Caco-2 (cell line): ENCODE data around the gene BZW2. TPM values are rescaled to one million over a fixed set of nuclear protein-coding genes. Genes with fewer than 3 reads are reported as not detected.
"Not testable (repeated sequence)": the region's sequence is repeated elsewhere in the genome, so short reads cannot be mapped to it uniquely, and the experiment has no call there.

Experiments
- BruUV-seq: library from RNA; stranded (reverse); fragments of 400-500 nt; replicated peaks from 2 replicates; lab custom pipeline; 2021; lab: Mats Ljungman, UMichigan
- CTCF ChIA-PET: fragments of 300-600 bp; sonication (Branson Sonifier 250); formaldehyde crosslinking; loops from one replicate; lab custom pipeline; 2022; ENCODE audit warnings: antibody characterized with exemption; lab: Charles Lee
- POLR2A ChIA-PET: fragments of 300-600 bp; sonication (Branson Sonifier 250); formaldehyde crosslinking; loops from one replicate; lab custom pipeline; 2022; ENCODE audit warnings: antibody characterized with exemption; lab: Charles Lee
- DNase-seq, 2 experiments: peaks; one replicate each; pipeline versions ENCODE4 v3.0.0 to v3.0.0-alpha.2; 2020 to 2022
- H3K27me3 ChIP-seq: replicated peaks from 2 replicates; pipeline ENCODE4 v1.6.0; 2011; ENCODE audit warnings: low read length; ENCODE audit not compliant: control insufficient read depth, insufficient read depth
- H3K36me3 ChIP-seq: 2 replicates; pipeline ENCODE4 v1.5.1; 2011; ENCODE audit warnings: low read length; ENCODE audit not compliant: control insufficient read depth, insufficient read depth
- H3K4me1 ChIP-seq: fragments of 250-450 bp; sonication (Bioruptor Pico); 2 replicates; pipeline ENCODE4 v1.5.1; 2020; ENCODE audit warnings: mild to moderate bottlenecking
- H3K4me3 ChIP-seq: 2 replicates; pipeline ENCODE4 v1.5.1; 2011; ENCODE audit warnings: low read depth, mild to moderate bottlenecking, control low read depth, low read length
- H3K9me3 ChIP-seq: fragments of 250-450 bp; sonication (Bioruptor Pico); 2 replicates; pipeline ENCODE4 v1.5.1; 2020; ENCODE audit warnings: mild to moderate bottlenecking, moderate library complexity
- H3K27ac Mint-ChIP-seq: one replicate; pipeline ENCODE4 v1.8.0; 2022; ENCODE audit warnings: mixed read lengths; ENCODE audit not compliant: unreplicated experiment
- H3K27me3 Mint-ChIP-seq: one replicate; pipeline ENCODE4 v1.8.0; 2022; ENCODE audit warnings: mixed read lengths; ENCODE audit not compliant: insufficient read depth, unreplicated experiment
- H3K36me3 Mint-ChIP-seq: one replicate; pipeline ENCODE4 v1.8.0; 2022; ENCODE audit warnings: mild to moderate bottlenecking, mixed read lengths; ENCODE audit not compliant: insufficient read depth, unreplicated experiment
- H3K4me1 Mint-ChIP-seq: one replicate; pipeline ENCODE4 v1.8.0; 2022; ENCODE audit warnings: low read depth, mixed read lengths; ENCODE audit not compliant: unreplicated experiment
- H3K4me3 Mint-ChIP-seq: one replicate; pipeline ENCODE4 v1.8.0; 2022; ENCODE audit warnings: mild to moderate bottlenecking, moderate library complexity, mixed read lengths; ENCODE audit not compliant: unreplicated experiment
- H3K9me3 Mint-ChIP-seq: one replicate; pipeline ENCODE4 v1.8.0; 2022; ENCODE audit warnings: mixed read lengths; ENCODE audit not compliant: unreplicated experiment
- intact Hi-C: fragments of 100-400 bp; cut with micrococcal nuclease; formaldehyde crosslinking; loops from one replicate; pipeline ENCODE4 v1.10.0; 2022; ENCODE audit not compliant: unreplicated experiment
- total RNA-seq: library from RNA; stranded (reverse); gene quantifications from 2 replicates; pipeline ENCODE4 v1.2.3, GENCODE V29; 2022
- TF ChIP-seq, protein P1 (sequence below), 2 experiments: fragments of 200-600 bp in 1 of 2; IDR thresholded peaks; 1 replicate in 1 of 2; 2 replicates in 1 of 2; pipeline versions ENCODE4 v1.5.1 to v1.8.0; 2011 to 2022; ENCODE audit warnings: antibody characterized with exemption in 1 of 2, control low read depth in 1 of 2, inconsistent platforms in 1 of 2, low read depth in 1 of 2, low read length in 1 of 2, mild to moderate bottlenecking in 1 of 2, moderate library complexity in 1 of 2; ENCODE audit not compliant: insufficient read depth in 1 of 2, severe bottlenecking in 1 of 2, unreplicated experiment in 1 of 2

The BZW2 gene
- total RNA-seq, 1 experiment from 2014 or later: 148 TPM

DNA sequence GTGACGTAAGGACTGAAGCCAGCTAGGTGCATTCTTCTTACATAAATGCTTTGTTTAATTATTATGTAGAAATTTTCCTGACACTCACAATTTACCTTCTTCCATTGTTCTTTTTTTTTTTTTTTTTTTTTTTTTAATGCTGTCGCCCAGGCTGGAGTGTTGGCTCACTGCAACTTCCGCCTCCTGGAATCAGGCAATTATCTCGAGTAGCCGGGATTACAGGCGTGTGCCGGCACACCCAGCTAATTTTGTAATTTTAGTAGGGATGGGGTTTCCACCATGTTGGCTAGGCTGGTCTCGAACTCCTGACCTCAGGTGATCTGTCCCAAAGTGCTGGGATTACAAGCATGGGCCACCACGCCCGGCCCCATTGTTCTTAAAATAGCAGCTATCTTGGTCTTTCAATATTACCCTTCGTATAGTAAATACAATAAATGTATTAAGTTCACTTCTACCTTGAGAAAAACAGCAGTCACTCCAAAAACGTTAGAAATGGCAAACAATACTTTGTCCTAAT, 32.1 kb downstream of the BZW2 start:
- Histone ChIP-seq H3K4me1 (peaks cover 22% of the 10 kb centered on the region), H3K36me3 (peaks cover 11% of the 10 kb centered on the region), H3K9me3 (no peaks in the 10 kb centered on the region), H3K4me3 (no peak overlapping the region), H3K27me3 (no peaks in the 10 kb centered on the region)
- Mint-ChIP-seq H3K4me1 (peaks cover 37% of the 10 kb centered on the region), H3K9me3 (peaks cover 10% of the 10 kb centered on the region), H3K27me3 (no peaks in the 10 kb centered on the region), H3K4me3 (no peak overlapping the region), H3K27ac (no peak overlapping the region), H3K36me3 (peaks cover 82% of the 10 kb centered on the region)
- intact Hi-C loops: loop anchor here (2.0 kb wide), 1 partner anchor 31 kb away; the partner anchor contains the start of gene BZW2
- ChIA-PET POLR2A (interaction anchor here (1.0 kb wide), 1 partner anchor 10 kb away, joined by 3 read pairs; no protein-coding TSS in a partner anchor), CTCF (no interaction called here)
- no TSS peak for BruUV-seq
- TF ChIP-seq, protein P1, sequence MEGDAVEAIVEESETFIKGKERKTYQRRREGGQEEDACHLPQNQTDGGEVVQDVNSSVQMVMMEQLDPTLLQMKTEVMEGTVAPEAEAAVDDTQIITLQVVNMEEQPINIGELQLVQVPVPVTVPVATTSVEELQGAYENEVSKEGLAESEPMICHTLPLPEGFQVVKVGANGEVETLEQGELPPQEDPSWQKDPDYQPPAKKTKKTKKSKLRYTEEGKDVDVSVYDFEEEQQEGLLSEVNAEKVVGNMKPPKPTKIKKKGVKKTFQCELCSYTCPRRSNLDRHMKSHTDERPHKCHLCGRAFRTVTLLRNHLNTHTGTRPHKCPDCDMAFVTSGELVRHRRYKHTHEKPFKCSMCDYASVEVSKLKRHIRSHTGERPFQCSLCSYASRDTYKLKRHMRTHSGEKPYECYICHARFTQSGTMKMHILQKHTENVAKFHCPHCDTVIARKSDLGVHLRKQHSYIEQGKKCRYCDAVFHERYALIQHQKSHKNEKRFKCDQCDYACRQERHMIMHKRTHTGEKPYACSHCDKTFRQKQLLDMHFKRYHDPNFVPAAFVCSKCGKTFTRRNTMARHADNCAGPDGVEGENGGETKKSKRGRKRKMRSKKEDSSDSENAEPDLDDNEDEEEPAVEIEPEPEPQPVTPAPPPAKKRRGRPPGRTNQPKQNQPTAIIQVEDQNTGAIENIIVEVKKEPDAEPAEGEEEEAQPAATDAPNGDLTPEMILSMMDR (IDR thresholded peaks at IDR 0.05; ENCODE audit: insufficient read depth in 1 of 2, low read depth in 1 of 2, low read length in 1 of 2, severe bottlenecking in 1 of 2, unreplicated experiment in 1 of 2): no peak
- no peak for DNase-seq

DNA sequence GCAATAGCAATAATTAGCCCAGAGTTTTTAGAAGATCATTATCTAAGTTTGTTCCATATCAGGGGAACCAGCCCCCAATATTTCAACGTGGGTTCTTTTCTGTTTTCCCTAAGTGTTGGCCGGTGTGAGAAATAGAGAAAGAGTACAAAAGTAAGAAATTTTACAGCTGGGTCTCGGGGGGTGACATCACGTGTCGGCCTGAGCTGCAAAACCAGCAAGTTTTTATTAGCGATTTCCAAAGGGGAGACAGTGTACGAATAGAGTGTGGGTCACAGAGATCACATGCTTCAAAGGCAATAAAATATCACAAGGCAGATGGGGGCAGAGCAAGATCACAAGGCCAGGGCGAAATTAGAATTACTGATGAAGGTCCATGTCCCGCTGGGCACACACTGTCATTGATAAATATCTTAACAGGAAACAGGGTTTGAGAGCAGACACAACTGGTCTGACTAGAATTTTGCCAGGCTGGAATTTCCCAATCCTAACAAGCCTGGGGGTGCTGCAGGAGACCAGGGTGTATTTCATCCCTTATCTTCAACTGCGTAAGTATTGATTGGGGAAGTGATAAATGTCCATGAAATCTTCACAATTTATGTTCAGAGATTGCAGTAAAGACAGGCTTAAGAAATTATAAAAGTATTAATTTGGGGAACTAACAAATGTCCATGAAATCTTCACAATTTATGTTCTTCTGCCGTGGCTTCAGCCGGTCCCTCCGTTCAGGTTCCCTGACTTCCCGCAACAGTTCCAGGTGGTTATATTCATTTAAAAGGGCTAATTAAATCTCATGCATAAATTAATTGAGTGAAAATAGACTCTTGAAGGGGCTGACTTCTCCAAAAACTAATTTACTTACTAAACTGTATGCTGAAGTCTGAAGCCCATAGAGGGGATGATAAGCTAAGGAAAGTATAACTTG, 32.9 kb downstream of the BZW2 start:
- H3K9me3 ChIP-seq, H3K27me3 ChIP-seq, H3K4me3 ChIP-seq, CTCF ChIA-PET, H3K9me3 Mint-ChIP-seq, H3K27me3 Mint-ChIP-seq, BruUV-seq: not testable (repeated sequence)
- peak overlapping the region; percentile 3 for H3K27ac Mint-ChIP-seq
- H3K4me1 Mint-ChIP-seq: peaks cover 42% of the 10 kb centered on the region
- POLR2A ChIA-PET: interaction anchor here (1.0 kb wide), 1 partner anchor 11 kb away, joined by 3 read pairs; no protein-coding TSS in a partner anchor
- peaks cover 80% of the 10 kb centered on the region for H3K36me3 Mint-ChIP-seq
- H3K4me1 ChIP-seq: peaks cover 22% of the 10 kb centered on the region
- peak overlapping the region; percentile 8 for H3K4me3 Mint-ChIP-seq
- H3K36me3 ChIP-seq: peaks cover 11% of the 10 kb centered on the region
- DNase-seq: peak; percentile 77 to 84
- intact Hi-C loops: loop anchor here (1.0 to 2.0 kb wide), 2 partner anchors 11 to 32 kb away; partner anchors contain the start of gene BZW2

DNA sequence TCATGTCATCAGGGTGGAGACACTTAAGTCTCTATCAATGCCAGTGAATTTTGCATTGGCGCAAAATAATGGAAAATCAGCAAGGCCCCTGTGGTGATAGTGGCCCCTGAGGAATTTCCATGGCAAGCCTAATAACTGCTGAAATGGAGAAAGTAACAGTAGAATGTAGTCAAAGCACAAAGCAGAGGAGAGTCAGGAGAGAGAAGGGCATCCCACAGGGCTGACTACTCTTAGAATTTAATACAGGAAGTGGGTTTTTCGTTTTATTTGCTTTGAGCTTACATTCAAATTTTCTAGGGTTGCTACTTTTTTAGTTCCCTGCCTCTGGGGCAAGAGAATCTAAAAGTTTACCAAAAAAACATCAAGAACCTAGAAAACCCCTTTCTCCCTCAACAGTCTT, 39.0 kb downstream of the BZW2 start:
- Histone ChIP-seq H3K9me3 (no peaks in the 10 kb centered on the region), H3K36me3 (peaks cover 6% of the 10 kb centered on the region; the same call in 1 of the 2 replicates), H3K4me3 (no peak overlapping the region), H3K4me1 (peaks cover 13% of the 10 kb centered on the region), H3K27me3 (no peaks in the 10 kb centered on the region)
- BruUV-seq: no TSS peak
- TF ChIP-seq, protein P1 (IDR thresholded peaks at IDR 0.05; ENCODE audit: insufficient read depth in 1 of 2, low read depth in 1 of 2, low read length in 1 of 2, severe bottlenecking in 1 of 2, unreplicated experiment in 1 of 2): no peak
- DNase-seq: no peak
- intact Hi-C loops: loop anchor here (5.0 kb wide), 1 partner anchor 83 kb away; no protein-coding TSS in a partner anchor
- Mint-ChIP-seq H3K4me3 (no peak overlapping the region), H3K36me3 (peaks cover 80% of the 10 kb centered on the region), H3K9me3 (no peaks in the 10 kb centered on the region), H3K4me1 (peaks cover 35% of the 10 kb centered on the region), H3K27me3 (no peaks in the 10 kb centered on the region), H3K27ac (peak overlapping the region; percentile 75)
- ChIA-PET POLR2A (interaction anchor here (0.6 kb wide), 1 partner anchor 31 kb away, joined by 4 read pairs; no protein-coding TSS in a partner anchor), CTCF (no interaction called here)
